Loucy (cell line): ENCODE results near the gene ATP8A2.

ENCODE experiments used
- EZH2phosphoT487 ChIP-seq: fragments of 200-600 bp; IDR thresholded peaks from 2 replicates; pipeline ENCODE4 v1.6.1; 2018; ENCODE audit warnings: antibody characterized with exemption, mild to moderate bottlenecking, moderate library complexity, borderline replicate concordance
- TF ChIP-seq, protein P1 (sequence below): fragments of 200-600 bp; sonication (generic); conservative IDR thresholded peaks from 2 replicates; pipeline ENCODE4 v1.5.1; 2014; ENCODE audit warnings: mild to moderate bottlenecking, antibody characterized with exemption, low read length

DNA sequence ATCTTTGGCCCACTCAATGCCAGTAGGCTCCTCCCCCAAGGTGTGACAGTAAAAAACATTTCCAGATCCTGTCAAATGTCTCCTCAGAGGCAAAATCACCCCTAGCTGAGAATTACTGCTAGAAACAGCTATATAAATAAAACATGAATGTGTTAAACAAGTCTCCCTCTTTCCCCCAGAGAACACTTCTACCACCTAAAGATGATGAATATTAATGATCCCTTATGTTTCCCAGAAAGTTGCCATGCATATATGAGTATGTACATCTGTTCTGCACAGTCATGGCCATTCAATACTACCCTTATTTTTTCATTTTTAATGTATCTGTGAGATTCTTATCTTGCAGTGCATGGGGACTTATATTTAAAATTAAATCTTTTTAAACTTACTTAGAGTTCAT lies 450.0 kb downstream of the ATP8A2 start:
- TF ChIP-seq, protein P1, sequence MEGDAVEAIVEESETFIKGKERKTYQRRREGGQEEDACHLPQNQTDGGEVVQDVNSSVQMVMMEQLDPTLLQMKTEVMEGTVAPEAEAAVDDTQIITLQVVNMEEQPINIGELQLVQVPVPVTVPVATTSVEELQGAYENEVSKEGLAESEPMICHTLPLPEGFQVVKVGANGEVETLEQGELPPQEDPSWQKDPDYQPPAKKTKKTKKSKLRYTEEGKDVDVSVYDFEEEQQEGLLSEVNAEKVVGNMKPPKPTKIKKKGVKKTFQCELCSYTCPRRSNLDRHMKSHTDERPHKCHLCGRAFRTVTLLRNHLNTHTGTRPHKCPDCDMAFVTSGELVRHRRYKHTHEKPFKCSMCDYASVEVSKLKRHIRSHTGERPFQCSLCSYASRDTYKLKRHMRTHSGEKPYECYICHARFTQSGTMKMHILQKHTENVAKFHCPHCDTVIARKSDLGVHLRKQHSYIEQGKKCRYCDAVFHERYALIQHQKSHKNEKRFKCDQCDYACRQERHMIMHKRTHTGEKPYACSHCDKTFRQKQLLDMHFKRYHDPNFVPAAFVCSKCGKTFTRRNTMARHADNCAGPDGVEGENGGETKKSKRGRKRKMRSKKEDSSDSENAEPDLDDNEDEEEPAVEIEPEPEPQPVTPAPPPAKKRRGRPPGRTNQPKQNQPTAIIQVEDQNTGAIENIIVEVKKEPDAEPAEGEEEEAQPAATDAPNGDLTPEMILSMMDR: no peak
- TF ChIP-seq EZH2phosphoT487: no peak
